Lower leg skin (tissue), 3 donors: Measurements from ENCODE around the gene MMP7.

Experiments
- POLR2A ChIP-seq, 2 donors: fragments of 450-650 bp; IDR thresholded peaks; one replicate each; pipeline ENCODE4 v1.6.1; 2016 to 2017; ENCODE audit warnings: antibody characterized with exemption in 2 of 2, mild to moderate bottlenecking in 1 of 2, moderate library complexity in 1 of 2
- TF ChIP-seq, protein P1 (sequence below), 3 donors: fragments of 450-650 bp; IDR thresholded peaks; one replicate each; pipeline ENCODE4 v1.5.1; 2016; ENCODE audit warnings: antibody characterized with exemption in 3 of 3, mild to moderate bottlenecking in 3 of 3, moderate library complexity in 2 of 3

DNA sequence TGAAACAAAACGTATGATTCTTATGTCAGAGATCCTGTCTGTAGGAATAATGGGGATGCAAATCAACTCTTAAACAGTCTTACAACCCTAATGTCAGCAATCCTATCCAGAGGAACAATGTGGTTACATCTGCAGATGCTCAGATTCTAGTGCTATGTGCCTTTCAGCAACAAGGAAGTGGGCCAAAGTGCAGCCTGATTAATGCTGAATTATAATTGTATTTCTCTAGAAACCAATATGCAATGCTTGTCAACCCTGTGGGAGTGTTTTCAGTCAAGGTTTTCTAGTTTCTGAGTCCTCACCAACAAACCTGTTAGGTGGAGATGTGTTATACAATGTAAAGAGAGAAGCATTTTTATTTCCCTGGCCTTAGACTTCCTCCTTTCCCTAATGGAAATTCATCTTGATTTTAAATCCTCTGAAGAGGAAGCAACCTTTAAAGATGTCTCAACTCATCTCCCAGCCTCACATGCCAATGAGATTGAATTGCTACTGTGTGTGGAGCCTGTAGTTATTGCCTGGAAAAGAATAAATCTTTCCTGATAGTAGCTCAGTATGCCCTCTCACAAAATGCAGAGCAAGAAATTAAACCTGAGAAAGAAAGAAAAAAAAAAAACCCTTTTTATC, 51.8 kb downstream of the MMP7 start:
- TF ChIP-seq, protein P1, sequence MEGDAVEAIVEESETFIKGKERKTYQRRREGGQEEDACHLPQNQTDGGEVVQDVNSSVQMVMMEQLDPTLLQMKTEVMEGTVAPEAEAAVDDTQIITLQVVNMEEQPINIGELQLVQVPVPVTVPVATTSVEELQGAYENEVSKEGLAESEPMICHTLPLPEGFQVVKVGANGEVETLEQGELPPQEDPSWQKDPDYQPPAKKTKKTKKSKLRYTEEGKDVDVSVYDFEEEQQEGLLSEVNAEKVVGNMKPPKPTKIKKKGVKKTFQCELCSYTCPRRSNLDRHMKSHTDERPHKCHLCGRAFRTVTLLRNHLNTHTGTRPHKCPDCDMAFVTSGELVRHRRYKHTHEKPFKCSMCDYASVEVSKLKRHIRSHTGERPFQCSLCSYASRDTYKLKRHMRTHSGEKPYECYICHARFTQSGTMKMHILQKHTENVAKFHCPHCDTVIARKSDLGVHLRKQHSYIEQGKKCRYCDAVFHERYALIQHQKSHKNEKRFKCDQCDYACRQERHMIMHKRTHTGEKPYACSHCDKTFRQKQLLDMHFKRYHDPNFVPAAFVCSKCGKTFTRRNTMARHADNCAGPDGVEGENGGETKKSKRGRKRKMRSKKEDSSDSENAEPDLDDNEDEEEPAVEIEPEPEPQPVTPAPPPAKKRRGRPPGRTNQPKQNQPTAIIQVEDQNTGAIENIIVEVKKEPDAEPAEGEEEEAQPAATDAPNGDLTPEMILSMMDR (IDR thresholded peaks at IDR 0.05), result no peak
- no peak for TF ChIP-seq POLR2A (IDR thresholded peaks at IDR 0.05)
